NCI-H128 (cell line): ENCODE measurements around the gene TTC7B.
A peak's percentile ranks its signal among the peaks of the same experiment; 100 is the strongest.

Source experiments
- DNase-seq: peaks from one replicate; lab custom pipeline; 2025; ENCODE audit not compliant: unreplicated experiment; lab: John Stamatoyannopoulos, UW

The TTC7B gene

GRCh38 chr14:90499121-90499520 is 317.1 kb downstream of the TTC7B start:
- DNase-seq: no peak

GRCh38 chr14:90498198-90498597 is 318.0 kb downstream of the TTC7B start:
- DNase-seq: no peak

GRCh38 chr14:90496379-90496778 is 319.9 kb downstream of the TTC7B start:
- DNase-seq: no peak

GRCh38 chr14:90495357-90496276 is 320.6 kb downstream of the TTC7B start:
- no peak for DNase-seq

GRCh38 chr14:90491911-90492531 is 324.2 kb downstream of the TTC7B start:
- DNase-seq: no peak

GRCh38 chr14:90491221-90491885 is 324.9 kb downstream of the TTC7B start:
- DNase-seq: no peak

- no peak for DNase-seq
Measured at GRCh38 chr14:90490720-90491050, 325.5 kb downstream of the TTC7B start.

- no peak for DNase-seq
Measured at GRCh38 chr14:90489916-90490719, 326.1 kb downstream of the TTC7B start.

GRCh38 chr14:90489306-90489705 is 326.9 kb downstream of the TTC7B start:
- no peak for DNase-seq

GRCh38 chr14:90488256-90488655 is 328.0 kb downstream of the TTC7B start:
- no peak for DNase-seq

GRCh38 chr14:90487462-90487861 is 328.8 kb downstream of the TTC7B start:
- DNase-seq: no peak

- no peak for DNase-seq
Measured at GRCh38 chr14:90487031-90487430, 329.2 kb downstream of the TTC7B start.

GRCh38 chr14:90484291-90484690 is 331.9 kb downstream of the TTC7B start:
- no peak for DNase-seq

GRCh38 chr14:90483571-90483974 is 332.7 kb downstream of the TTC7B start:
- DNase-seq: peak; percentile 8

- DNase-seq: no peak
Measured at GRCh38 chr14:90483117-90483516, 333.1 kb downstream of the TTC7B start.

- no peak for DNase-seq
Measured at GRCh38 chr14:90475298-90475697, 340.9 kb downstream of the TTC7B start.
